WTC11 (cell line): ENCODE data around the gene CORO7. TPM values are rescaled to one million over a fixed set of nuclear protein-coding genes. Genes with fewer than 3 reads are reported as not detected.

Source experiments
- ATAC-seq: fragments of 200-7000 bp; cut with Tn5 transposase; 2 replicates; pipeline ENCODE4 v1.10.0; 2021; ENCODE audit warnings: mild to moderate bottlenecking, moderate library complexity
- CTCF ChIA-PET: fragments of 300-600 bp; sonication (Branson Sonifier 250); formaldehyde crosslinking; loops from one replicate; lab custom pipeline; 2021; ENCODE audit warnings: antibody characterized with exemption; lab: Charles Lee
- POLR2A ChIA-PET: fragments of 350-600 bp; sonication (Branson Sonifier 250); formaldehyde crosslinking; loops from one replicate; lab custom pipeline; 2021; ENCODE audit warnings: antibody characterized with exemption; lab: Charles Lee
- DNase-seq: peaks from one replicate; pipeline ENCODE4 v3.0.0; 2021; ENCODE audit warnings: low spot score
- H3K27ac Mint-ChIP-seq: 2 replicates; pipeline ENCODE4 v1.8.0; 2021; ENCODE audit warnings: mixed read lengths
- H3K27me3 Mint-ChIP-seq: 2 replicates; pipeline ENCODE4 v1.8.0; 2021; ENCODE audit warnings: low read depth, mild to moderate bottlenecking, moderate library complexity, mixed read lengths
- H3K36me3 Mint-ChIP-seq: 2 replicates; pipeline ENCODE4 v1.8.0; 2021; ENCODE audit warnings: mixed read lengths
- H3K4me1 Mint-ChIP-seq: 2 replicates; pipeline ENCODE4 v1.8.0; 2022; ENCODE audit warnings: mixed read lengths
- H3K4me3 Mint-ChIP-seq: 2 replicates; pipeline ENCODE4 v1.8.0; 2021; ENCODE audit warnings: mild to moderate bottlenecking, moderate library complexity, mixed read lengths
- H3K9me3 Mint-ChIP-seq: 2 replicates; pipeline ENCODE4 v1.8.0; 2021; ENCODE audit warnings: mixed read lengths
- EMX1 ChIP-seq: fragments of 250-450 bp; sonication (Bioruptor Pico); IDR thresholded peaks from 2 replicates; pipeline ENCODE4 v1.8.0; 2021; ENCODE audit warnings: mild to moderate bottlenecking
- ESRRA ChIP-seq: sonication (generic); formaldehyde crosslinking; IDR thresholded peaks from 2 replicates; pipeline ENCODE4 v1.8.1; 2022; ENCODE audit warnings: mild to moderate bottlenecking, missing genetic modification reagents, borderline replicate concordance
- ETV6 ChIP-seq: sonication (generic); formaldehyde crosslinking; IDR thresholded peaks from 2 replicates; pipeline ENCODE4 v1.8.1; 2022; ENCODE audit warnings: mild to moderate bottlenecking, missing genetic modification reagents
- FOXP1 ChIP-seq: sonication (generic); formaldehyde crosslinking; IDR thresholded peaks from 2 replicates; pipeline ENCODE4 v1.8.0; 2022; ENCODE audit warnings: missing genetic modification reagents, mild to moderate bottlenecking, moderate library complexity, borderline replicate concordance
- OVOL2 ChIP-seq: fragments of 250-450 bp; sonication (Bioruptor Pico); IDR thresholded peaks from 2 replicates; pipeline ENCODE4 v1.9.0; 2021; ENCODE audit warnings: mild to moderate bottlenecking, borderline replicate concordance
- TEAD4 ChIP-seq: sonication (generic); formaldehyde crosslinking; IDR thresholded peaks from 2 replicates; pipeline ENCODE4 v1.8.0; 2022; ENCODE audit warnings: mild to moderate bottlenecking, missing genetic modification reagents
- ZNF396 ChIP-seq: fragments of 250-450 bp; sonication (Bioruptor Pico); IDR thresholded peaks from 2 replicates; pipeline ENCODE4 v1.8.0; 2021; ENCODE audit warnings: mild to moderate bottlenecking, moderate library complexity, borderline replicate concordance
- total RNA-seq: library from RNA; stranded (reverse); gene quantifications from 3 replicates; pipeline ENCODE4 v1.2.3, GENCODE V29; 2021
- TF ChIP-seq, protein P1 (sequence below): sonication (generic); formaldehyde crosslinking; IDR thresholded peaks from 2 replicates; pipeline ENCODE4 v1.8.1; 2023; ENCODE audit warnings: mild to moderate bottlenecking, missing genetic modification reagents, moderate library complexity
- TF ChIP-seq, protein P2 (sequence below): sonication (generic); formaldehyde crosslinking; IDR thresholded peaks from 2 replicates; pipeline ENCODE4 v1.8.0; 2023; ENCODE audit warnings: missing genetic modification reagents
- TF ChIP-seq, protein P3 (sequence below): fragments of 250-450 bp; sonication (Bioruptor Pico); IDR thresholded peaks from 2 replicates; pipeline ENCODE4 v1.9.0; 2021; ENCODE audit warnings: moderate library complexity, mild to moderate bottlenecking, inconsistent platforms, borderline replicate concordance
- TF ChIP-seq, protein P4 (sequence below): sonication (generic); formaldehyde crosslinking; IDR thresholded peaks from 2 replicates; pipeline ENCODE4 v1.8.0; 2023; ENCODE audit warnings: missing genetic modification reagents, mild to moderate bottlenecking, borderline replicate concordance
- TF ChIP-seq, protein P5 (sequence below): sonication (generic); formaldehyde crosslinking; IDR thresholded peaks from 2 replicates; pipeline ENCODE4 v1.8.0; 2022; ENCODE audit warnings: mild to moderate bottlenecking, missing genetic modification reagents
- TF ChIP-seq, protein P6 (sequence below): sonication (generic); formaldehyde crosslinking; IDR thresholded peaks from 2 replicates; pipeline ENCODE4 v1.8.1; 2022; ENCODE audit warnings: low read depth, mild to moderate bottlenecking, moderate library complexity, missing genetic modification reagents, borderline replicate concordance
- TF ChIP-seq, protein P7 (sequence below): sonication (generic); formaldehyde crosslinking; IDR thresholded peaks from 2 replicates; pipeline ENCODE4 v1.8.0; 2022; ENCODE audit warnings: mild to moderate bottlenecking, missing genetic modification reagents
- TF ChIP-seq, protein P8 (sequence below): sonication (generic); formaldehyde crosslinking; IDR thresholded peaks from 2 replicates; pipeline ENCODE4 v1.8.1; 2023; ENCODE audit warnings: mild to moderate bottlenecking, missing genetic modification reagents
- TF ChIP-seq, protein P9 (sequence below): fragments of 250-450 bp; sonication (Bioruptor Pico); IDR thresholded peaks from 2 replicates; pipeline ENCODE4 v1.8.0; 2021; ENCODE audit warnings: mild to moderate bottlenecking
- TF ChIP-seq, protein P10 (sequence below): sonication (generic); formaldehyde crosslinking; IDR thresholded peaks from 2 replicates; pipeline ENCODE4 v1.8.0; 2022; ENCODE audit warnings: missing genetic modification reagents

The CORO7 gene
- total RNA-seq, 1 experiment from 2014 or later = 45.5 TPM

DNA sequence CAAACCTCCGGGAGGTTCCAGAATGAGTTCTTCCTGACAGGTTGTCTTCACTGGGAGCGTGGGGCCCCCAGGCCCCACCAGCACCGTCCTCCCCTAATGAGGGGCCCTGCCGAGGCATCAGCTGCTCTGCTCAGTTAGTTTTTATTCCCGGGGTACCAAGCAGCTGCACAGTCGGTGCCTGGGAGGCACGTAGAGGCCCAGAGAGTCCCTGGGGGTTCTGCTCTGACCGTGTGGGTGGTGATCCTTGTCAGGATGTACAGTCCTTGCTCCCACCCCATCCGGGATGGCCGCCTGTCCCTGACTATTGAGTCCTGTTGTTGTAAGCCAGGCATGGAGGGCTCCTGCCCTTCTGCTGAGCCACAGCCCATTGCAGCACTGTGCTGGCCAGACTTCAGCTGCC, 39.6 kb upstream of the CORO7 start:
- peaks cover 2% of the 10 kb centered on the region for H3K4me1 Mint-ChIP-seq
- no peak overlapping the region for H3K4me3 Mint-ChIP-seq
- ChIA-PET POLR2A (no interaction called here), CTCF (no interaction called here)
- H3K27me3 Mint-ChIP-seq = no peaks in the 10 kb centered on the region
- TF ChIP-seq, protein P1, sequence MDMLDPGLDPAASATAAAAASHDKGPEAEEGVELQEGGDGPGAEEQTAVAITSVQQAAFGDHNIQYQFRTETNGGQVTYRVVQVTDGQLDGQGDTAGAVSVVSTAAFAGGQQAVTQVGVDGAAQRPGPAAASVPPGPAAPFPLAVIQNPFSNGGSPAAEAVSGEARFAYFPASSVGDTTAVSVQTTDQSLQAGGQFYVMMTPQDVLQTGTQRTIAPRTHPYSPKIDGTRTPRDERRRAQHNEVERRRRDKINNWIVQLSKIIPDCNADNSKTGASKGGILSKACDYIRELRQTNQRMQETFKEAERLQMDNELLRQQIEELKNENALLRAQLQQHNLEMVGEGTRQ (CRISPR knock-in tag) = no peak
- TF ChIP-seq OVOL2 = no peak
- TF ChIP-seq, protein P2, sequence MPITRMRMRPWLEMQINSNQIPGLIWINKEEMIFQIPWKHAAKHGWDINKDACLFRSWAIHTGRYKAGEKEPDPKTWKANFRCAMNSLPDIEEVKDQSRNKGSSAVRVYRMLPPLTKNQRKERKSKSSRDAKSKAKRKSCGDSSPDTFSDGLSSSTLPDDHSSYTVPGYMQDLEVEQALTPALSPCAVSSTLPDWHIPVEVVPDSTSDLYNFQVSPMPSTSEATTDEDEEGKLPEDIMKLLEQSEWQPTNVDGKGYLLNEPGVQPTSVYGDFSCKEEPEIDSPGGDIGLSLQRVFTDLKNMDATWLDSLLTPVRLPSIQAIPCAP = no peak
- TF ChIP-seq, protein P3, sequence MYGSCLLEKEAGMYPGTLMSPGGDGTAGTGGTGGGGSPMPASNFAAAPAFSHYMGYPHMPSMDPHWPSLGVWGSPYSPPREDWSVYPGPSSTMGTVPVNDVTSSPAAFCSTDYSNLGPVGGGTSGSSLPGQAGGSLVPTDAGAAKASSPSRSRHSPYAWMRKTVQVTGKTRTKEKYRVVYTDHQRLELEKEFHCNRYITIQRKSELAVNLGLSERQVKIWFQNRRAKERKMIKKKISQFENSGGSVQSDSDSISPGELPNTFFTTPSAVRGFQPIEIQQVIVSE (CRISPR knock-in tag) = no peak
- TF ChIP-seq, protein P4, sequence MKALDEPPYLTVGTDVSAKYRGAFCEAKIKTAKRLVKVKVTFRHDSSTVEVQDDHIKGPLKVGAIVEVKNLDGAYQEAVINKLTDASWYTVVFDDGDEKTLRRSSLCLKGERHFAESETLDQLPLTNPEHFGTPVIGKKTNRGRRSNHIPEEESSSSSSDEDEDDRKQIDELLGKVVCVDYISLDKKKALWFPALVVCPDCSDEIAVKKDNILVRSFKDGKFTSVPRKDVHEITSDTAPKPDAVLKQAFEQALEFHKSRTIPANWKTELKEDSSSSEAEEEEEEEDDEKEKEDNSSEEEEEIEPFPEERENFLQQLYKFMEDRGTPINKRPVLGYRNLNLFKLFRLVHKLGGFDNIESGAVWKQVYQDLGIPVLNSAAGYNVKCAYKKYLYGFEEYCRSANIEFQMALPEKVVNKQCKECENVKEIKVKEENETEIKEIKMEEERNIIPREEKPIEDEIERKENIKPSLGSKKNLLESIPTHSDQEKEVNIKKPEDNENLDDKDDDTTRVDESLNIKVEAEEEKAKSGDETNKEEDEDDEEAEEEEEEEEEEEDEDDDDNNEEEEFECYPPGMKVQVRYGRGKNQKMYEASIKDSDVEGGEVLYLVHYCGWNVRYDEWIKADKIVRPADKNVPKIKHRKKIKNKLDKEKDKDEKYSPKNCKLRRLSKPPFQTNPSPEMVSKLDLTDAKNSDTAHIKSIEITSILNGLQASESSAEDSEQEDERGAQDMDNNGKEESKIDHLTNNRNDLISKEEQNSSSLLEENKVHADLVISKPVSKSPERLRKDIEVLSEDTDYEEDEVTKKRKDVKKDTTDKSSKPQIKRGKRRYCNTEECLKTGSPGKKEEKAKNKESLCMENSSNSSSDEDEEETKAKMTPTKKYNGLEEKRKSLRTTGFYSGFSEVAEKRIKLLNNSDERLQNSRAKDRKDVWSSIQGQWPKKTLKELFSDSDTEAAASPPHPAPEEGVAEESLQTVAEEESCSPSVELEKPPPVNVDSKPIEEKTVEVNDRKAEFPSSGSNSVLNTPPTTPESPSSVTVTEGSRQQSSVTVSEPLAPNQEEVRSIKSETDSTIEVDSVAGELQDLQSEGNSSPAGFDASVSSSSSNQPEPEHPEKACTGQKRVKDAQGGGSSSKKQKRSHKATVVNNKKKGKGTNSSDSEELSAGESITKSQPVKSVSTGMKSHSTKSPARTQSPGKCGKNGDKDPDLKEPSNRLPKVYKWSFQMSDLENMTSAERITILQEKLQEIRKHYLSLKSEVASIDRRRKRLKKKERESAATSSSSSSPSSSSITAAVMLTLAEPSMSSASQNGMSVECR (CRISPR knock-in tag) = no peak
- no peak for TF ChIP-seq ETV6 (CRISPR knock-in tag)
- TF ChIP-seq, protein P5, sequence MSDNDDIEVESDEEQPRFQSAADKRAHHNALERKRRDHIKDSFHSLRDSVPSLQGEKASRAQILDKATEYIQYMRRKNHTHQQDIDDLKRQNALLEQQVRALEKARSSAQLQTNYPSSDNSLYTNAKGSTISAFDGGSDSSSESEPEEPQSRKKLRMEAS (CRISPR knock-in tag) = no peak
- no peak for TF ChIP-seq ESRRA (CRISPR knock-in tag)
- no peak for TF ChIP-seq TEAD4
- no peak for ATAC-seq
- peaks cover 37% of the 10 kb centered on the region for H3K36me3 Mint-ChIP-seq
- H3K27ac Mint-ChIP-seq = no peak overlapping the region
- DNase-seq = no peak
- no peaks in the 10 kb centered on the region for H3K9me3 Mint-ChIP-seq

DNA sequence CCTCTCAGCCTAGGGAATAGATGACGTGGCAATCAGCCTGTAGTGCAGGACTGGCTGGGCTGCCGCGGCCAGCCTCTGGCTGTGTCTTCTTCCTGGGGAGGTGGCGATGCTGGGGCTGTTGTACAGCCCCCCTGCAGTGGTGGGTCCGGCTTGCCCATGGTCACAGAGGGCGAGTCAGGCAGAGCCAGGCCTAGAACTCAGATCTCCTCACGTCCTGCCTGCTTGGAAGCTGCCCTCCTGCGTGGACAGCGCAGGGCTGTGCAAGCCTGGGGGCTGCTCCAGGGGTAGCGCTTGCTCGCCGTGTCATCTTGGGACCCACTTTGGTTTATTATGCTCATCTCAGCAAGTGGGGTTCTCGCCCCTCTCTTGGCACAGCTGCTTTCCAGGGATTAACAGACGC, 38.7 kb upstream of the CORO7 start:
- peaks cover 43% of the 10 kb centered on the region for H3K36me3 Mint-ChIP-seq
- H3K27ac Mint-ChIP-seq = 0 out of 2 replicates have a peak overlapping the region, but pooled peaks have one; percentile 19
- H3K27me3 Mint-ChIP-seq = no peaks in the 10 kb centered on the region
- ATAC-seq = no peak
- TF ChIP-seq EMX1 = no peak
- TF ChIP-seq, protein P6, sequence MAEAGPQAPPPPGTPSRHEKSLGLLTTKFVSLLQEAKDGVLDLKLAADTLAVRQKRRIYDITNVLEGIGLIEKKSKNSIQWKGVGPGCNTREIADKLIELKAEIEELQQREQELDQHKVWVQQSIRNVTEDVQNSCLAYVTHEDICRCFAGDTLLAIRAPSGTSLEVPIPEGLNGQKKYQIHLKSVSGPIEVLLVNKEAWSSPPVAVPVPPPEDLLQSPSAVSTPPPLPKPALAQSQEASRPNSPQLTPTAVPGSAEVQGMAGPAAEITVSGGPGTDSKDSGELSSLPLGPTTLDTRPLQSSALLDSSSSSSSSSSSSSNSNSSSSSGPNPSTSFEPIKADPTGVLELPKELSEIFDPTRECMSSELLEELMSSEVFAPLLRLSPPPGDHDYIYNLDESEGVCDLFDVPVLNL (CRISPR knock-in tag) = no peak
- no peak for TF ChIP-seq ZNF396 (CRISPR knock-in tag)
- TF ChIP-seq FOXP1 (CRISPR knock-in tag) = no peak
- TF ChIP-seq, protein P7, sequence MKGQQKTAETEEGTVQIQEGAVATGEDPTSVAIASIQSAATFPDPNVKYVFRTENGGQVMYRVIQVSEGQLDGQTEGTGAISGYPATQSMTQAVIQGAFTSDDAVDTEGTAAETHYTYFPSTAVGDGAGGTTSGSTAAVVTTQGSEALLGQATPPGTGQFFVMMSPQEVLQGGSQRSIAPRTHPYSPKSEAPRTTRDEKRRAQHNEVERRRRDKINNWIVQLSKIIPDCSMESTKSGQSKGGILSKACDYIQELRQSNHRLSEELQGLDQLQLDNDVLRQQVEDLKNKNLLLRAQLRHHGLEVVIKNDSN = no peak
- TF ChIP-seq, protein P8, sequence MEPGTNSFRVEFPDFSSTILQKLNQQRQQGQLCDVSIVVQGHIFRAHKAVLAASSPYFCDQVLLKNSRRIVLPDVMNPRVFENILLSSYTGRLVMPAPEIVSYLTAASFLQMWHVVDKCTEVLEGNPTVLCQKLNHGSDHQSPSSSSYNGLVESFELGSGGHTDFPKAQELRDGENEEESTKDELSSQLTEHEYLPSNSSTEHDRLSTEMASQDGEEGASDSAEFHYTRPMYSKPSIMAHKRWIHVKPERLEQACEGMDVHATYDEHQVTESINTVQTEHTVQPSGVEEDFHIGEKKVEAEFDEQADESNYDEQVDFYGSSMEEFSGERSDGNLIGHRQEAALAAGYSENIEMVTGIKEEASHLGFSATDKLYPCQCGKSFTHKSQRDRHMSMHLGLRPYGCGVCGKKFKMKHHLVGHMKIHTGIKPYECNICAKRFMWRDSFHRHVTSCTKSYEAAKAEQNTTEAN (CRISPR knock-in tag) = no peak
- no peak for TF ChIP-seq TEAD4
- TF ChIP-seq, protein P9, sequence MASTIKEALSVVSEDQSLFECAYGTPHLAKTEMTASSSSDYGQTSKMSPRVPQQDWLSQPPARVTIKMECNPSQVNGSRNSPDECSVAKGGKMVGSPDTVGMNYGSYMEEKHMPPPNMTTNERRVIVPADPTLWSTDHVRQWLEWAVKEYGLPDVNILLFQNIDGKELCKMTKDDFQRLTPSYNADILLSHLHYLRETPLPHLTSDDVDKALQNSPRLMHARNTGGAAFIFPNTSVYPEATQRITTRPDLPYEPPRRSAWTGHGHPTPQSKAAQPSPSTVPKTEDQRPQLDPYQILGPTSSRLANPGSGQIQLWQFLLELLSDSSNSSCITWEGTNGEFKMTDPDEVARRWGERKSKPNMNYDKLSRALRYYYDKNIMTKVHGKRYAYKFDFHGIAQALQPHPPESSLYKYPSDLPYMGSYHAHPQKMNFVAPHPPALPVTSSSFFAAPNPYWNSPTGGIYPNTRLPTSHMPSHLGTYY (CRISPR knock-in tag) = no peak
- TF ChIP-seq, protein P10, sequence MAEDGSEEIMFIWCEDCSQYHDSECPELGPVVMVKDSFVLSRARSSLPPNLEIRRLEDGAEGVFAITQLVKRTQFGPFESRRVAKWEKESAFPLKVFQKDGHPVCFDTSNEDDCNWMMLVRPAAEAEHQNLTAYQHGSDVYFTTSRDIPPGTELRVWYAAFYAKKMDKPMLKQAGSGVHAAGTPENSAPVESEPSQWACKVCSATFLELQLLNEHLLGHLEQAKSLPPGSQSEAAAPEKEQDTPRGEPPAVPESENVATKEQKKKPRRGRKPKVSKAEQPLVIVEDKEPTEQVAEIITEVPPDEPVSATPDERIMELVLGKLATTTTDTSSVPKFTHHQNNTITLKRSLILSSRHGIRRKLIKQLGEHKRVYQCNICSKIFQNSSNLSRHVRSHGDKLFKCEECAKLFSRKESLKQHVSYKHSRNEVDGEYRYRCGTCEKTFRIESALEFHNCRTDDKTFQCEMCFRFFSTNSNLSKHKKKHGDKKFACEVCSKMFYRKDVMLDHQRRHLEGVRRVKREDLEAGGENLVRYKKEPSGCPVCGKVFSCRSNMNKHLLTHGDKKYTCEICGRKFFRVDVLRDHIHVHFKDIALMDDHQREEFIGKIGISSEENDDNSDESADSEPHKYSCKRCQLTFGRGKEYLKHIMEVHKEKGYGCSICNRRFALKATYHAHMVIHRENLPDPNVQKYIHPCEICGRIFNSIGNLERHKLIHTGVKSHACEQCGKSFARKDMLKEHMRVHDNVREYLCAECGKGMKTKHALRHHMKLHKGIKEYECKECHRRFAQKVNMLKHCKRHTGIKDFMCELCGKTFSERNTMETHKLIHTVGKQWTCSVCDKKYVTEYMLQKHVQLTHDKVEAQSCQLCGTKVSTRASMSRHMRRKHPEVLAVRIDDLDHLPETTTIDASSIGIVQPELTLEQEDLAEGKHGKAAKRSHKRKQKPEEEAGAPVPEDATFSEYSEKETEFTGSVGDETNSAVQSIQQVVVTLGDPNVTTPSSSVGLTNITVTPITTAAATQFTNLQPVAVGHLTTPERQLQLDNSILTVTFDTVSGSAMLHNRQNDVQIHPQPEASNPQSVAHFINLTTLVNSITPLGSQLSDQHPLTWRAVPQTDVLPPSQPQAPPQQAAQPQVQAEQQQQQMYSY (CRISPR knock-in tag) = no peak
- TF ChIP-seq, all 79 proteins: peak for 0
- no peaks in the 10 kb centered on the region; the same call in 1 of the 2 replicates for H3K4me1 Mint-ChIP-seq
- no peak overlapping the region for H3K4me3 Mint-ChIP-seq
- CTCF ChIA-PET = interaction anchor here (2.1 kb wide), 1 partner anchor 52 kb away, joined by 7 read pairs; no protein-coding TSS in a partner anchor
- DNase-seq = no peak
- no peaks in the 10 kb centered on the region for H3K9me3 Mint-ChIP-seq
- POLR2A ChIA-PET = no interaction called here
